ENCODE measurements around the gene TMEM132E.

TMEM132E gene

DNA sequence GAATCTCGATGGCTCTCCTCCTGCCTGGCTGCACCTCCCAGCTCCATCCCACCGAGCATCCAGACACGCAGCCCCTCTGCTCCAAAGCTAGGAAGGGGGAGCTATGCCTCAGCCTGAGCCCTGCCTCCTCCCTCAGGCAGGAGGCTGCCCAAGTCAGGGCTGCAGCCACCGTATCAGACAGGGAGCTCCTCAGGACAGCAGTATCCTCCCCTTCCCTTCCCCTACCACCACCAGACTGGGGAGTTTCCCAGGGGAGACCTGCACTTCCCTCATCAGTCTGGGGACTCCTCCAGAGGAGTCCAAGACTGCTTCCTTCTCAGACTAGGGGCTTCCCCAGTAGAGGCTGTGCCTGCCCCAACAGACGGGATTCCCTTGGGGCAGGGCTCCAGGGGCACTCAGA lies 17.5 kb downstream of the TMEM132E start:
- no peak for DNase-seq (ENCODE audit: low read depth, low spot score)

GRCh38 chr17:34598161-34598776 lies 18.9 kb downstream of the TMEM132E start:
- no peak overlapping the region for H3K27ac ChIP-seq
- no peak for DNase-seq (ENCODE audit: low read depth, low spot score)

More for the DNA sequence above, 17.5 kb downstream of the TMEM132E start:
- no peak overlapping the region for H3K27ac ChIP-seq

GRCh38 chr17:34601416-34601815 lies 22.0 kb downstream of the TMEM132E start:
- no peak overlapping the region for H3K27ac ChIP-seq
- no peak for DNase-seq (ENCODE audit: low read depth, low spot score)

GRCh38 chr17:34603974-34604373 lies 24.6 kb downstream of the TMEM132E start:
- no peak for DNase-seq (ENCODE audit: low read depth, low spot score)
- no peak overlapping the region for H3K27ac ChIP-seq

DNA sequence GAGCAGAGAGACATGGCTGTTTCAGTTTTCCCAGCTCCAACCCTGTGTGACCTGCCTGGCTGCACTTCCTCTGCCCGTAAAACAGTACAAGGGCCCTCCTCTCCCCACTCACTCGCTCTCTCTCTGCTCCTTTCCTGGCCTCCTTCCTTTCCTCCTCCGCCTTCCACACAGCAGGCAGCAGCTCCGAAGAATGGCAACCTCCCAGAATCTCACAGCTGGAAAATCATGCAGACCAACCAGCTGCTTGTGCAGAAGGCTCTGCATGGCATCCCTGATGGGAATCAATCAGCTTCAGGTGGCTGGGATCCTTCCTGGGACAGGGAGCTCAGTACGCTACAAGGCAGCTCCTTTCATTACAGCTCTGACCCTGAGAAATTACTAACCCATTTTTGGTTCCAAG lies 27.4 kb downstream of the TMEM132E start:
- DNase-seq (ENCODE audit: low read depth, low spot score), result no peak
- no peak overlapping the region for H3K27ac ChIP-seq

GRCh38 chr17:34607917-34608316 lies 28.5 kb downstream of the TMEM132E start:
- DNase-seq (ENCODE audit: low read depth, low spot score), result no peak
- H3K27ac ChIP-seq, result no peak overlapping the region

- H3K27ac ChIP-seq, result no peak overlapping the region
- DNase-seq (ENCODE audit: low read depth, low spot score), result no peak
These were observed 29.8 kb downstream of the TMEM132E start for GRCh38 chr17:34609210-34609609.

DNA sequence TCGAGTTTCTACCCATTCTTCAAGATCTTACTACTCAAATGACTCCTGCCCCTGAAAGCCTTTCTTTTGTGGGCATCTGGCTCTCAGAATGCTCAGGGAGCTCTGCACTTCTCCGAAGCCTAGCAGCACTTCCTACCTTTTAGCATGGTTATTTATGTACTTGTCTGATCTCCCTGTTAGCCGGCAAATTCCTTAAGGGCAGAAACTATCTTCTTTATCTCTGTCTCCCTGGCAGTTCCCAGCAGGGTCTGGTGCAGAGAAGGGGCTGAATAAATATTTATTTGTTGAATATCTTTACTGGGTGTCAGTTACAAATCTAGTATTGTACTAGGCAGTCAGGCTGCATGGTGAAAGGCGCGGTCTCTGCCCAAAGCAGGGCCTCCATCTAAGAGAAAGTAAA lies 30.7 kb downstream of the TMEM132E start:
- DNase-seq (ENCODE audit: low read depth, low spot score), result no peak
- H3K27ac ChIP-seq, result no peak overlapping the region

- no peak for DNase-seq (ENCODE audit: low read depth, low spot score)
- no peak overlapping the region for H3K27ac ChIP-seq
These were observed 31.1 kb downstream of the TMEM132E start for GRCh38 chr17:34610506-34610905.

DNA sequence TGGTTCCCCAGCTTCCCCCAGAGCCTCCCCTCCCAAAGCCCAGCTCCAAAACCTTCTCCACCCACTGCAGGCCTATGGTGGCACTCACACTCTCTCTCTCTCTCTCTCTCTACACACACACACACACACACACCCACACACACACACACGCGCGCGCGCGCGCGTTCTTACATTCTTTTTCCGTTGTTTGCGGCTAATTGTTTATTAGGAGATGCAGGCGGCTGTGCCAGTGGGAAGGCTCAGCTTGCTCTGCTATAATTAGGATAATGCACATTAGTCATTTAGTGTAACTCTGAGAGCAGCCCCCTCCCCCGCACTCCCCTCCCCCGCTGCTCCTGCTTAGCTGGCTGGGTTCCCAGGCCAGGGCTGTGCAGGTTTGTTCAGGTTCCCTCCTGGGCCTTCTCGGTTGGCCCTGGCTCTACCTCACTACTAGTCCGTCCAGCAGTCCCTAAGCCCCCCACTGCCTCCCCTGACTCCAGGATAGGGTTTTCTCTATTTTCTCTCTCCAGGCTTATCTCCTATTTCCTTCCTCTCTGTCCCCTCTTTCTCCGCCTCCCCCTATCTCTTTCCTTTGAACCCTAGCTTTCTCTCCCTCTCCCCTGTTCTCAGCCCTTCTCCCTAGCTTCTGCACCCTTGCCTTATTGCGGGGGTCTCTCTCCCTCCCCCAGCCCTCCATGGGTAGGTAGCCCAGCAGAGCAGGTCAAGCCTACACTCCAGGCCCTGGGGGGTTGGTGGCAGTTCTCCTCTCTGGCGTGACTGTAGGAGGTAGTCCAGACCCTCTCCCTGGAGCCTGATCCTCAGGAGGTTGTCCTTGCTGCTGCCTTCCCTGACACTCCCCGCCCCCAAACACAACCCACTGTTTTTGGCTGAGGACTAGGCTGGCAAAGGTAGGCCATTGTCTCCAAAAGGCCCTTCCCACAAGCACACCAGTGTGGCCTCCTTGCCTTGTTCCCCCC lies 34.0 kb downstream of the TMEM132E start:
- DNase-seq (ENCODE audit: low read depth, low spot score), result no peak
- no peak overlapping the region for H3K27ac ChIP-seq

- no peak for DNase-seq (ENCODE audit: low read depth, low spot score)
- H3K27ac ChIP-seq, result no peak overlapping the region
These were observed 35.3 kb downstream of the TMEM132E start for GRCh38 chr17:34614698-34615097.

GRCh38 chr17:34615326-34615725 lies 35.9 kb downstream of the TMEM132E start:
- no peak overlapping the region for H3K27ac ChIP-seq

DNA sequence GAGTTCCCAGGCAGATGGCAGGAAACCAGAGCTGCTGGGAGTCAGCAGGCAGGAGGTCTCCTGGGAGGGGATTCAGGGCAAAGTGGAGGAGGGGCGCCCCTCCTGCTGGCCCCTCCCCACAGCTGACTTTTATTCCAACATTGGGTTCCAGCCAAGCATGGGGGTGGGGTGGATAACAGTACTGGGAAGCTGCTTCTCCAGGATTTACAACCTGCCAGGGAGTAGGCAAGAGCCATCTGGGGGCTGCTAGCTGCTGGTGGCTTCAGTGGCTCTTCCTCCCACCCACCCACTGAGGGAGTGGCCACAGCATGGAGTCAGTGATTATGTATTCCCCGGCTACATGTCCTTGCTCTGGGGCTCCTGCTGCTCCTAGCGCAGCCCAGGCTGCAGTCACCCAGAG lies 36.8 kb downstream of the TMEM132E start:
- no peak for DNase-seq (ENCODE audit: low read depth, low spot score)
- no peak overlapping the region for H3K27ac ChIP-seq

More at GRCh38 chr17:34615326-34615725, 35.9 kb downstream of the TMEM132E start:
- no peak for DNase-seq (ENCODE audit: low read depth, low spot score)

DNA sequence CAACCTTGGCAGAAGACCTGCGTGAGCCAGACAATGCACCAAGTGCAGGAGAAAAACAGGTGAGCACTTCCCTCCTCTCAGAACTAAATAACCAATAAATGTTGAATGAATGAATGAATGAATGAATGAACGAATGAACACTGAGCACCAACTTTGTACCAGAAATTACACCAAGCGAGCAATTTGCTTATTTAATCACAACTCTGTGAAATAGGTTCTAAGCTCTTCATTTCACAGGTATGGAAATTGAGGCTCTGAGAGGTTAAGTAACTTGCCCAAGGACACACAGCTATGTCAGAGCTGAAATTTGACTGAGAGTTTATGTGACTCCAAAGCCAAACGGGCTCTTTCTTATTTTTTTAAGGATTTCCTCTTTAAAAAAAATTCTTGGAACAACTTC lies 38.0 kb downstream of the TMEM132E start:
- no peak overlapping the region for H3K27ac ChIP-seq
- DNase-seq (ENCODE audit: low read depth, low spot score), result no peak

DNA sequence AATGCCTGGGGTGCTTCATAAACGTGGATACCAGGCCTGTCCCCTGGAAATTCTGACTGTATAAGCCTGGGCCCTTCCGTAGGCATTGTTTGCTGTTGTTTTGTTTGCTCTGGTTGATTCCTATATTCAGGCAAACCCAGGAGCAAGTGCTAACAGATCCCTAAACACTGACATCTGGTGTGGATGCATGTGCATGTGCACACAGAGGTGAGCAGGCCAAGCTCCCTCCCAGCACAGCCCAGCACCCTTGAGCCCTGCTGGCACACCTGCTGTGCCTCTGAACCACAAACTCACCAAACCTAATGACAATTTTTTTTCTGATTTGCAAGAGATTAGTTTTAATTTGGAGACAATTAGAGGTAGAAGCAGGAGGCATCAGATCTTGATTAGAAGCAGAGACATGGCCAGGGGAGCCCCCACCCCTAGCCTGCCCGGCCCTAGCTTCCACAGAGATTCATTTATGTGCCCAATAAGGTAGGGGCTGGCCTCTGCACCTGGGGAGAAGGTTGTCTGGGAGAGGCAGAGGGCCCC lies 40.4 kb downstream of the TMEM132E start:
- no peak for DNase-seq (ENCODE audit: low read depth, low spot score)
- H3K27ac ChIP-seq, result no peak overlapping the region

GRCh38 chr17:34620458-34620857 lies 41.1 kb downstream of the TMEM132E start:
- DNase-seq (ENCODE audit: low read depth, low spot score), result no peak
- no peak overlapping the region for H3K27ac ChIP-seq

GRCh38 chr17:34622862-34623623 lies 43.7 kb downstream of the TMEM132E start:
- DNase-seq (ENCODE audit: low read depth, low spot score), result no peak
- no peak overlapping the region for H3K27ac ChIP-seq

DNA sequence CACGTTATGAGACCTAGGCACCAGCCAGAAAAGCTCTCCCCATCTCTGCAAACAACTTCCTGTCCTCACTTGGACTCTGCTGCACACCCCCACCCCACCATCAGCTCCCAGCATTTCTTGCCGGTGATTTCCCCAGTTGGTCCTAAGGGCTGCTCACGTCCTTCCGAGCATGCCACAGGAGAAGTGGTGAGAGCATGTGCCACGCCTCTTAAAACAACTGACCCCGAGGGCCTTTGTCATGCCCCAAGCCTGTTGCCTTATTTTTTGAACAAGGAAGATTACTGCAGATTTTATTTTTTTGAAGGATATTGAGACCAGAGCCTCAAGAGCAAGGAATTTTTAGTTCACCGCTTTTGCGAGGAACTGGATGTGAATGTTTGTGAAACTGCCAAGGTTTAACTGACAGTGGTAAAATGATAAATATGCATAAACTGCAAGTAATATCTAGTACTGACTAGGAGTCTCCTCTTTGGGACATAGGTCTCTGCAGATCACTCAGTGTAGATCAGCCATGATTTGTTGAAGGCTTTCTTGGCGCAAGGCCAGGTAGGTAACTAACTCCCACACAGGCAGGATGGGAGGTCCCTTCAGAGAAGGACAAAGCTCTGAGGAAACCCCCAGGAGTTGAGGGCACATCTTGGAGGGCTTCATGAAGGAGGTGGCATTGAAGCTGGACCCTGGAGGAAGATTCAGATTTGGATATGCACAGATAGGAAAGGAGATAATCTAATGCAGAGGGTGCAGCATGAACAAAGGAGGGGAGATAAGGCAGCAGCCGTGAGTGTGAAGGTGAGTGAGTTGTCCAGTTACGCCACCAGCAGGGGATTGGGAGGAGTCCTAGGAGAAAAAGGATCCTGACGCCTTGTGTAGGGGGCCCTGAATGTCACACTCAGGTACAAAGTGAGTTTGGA lies 44.7 kb downstream of the TMEM132E start:
- DNase-seq (ENCODE audit: low read depth, low spot score), result no peak
- no peak overlapping the region for H3K27ac ChIP-seq

- H3K27ac ChIP-seq, result no peak overlapping the region
- no peak for DNase-seq (ENCODE audit: low read depth, low spot score)
These were observed 45.5 kb downstream of the TMEM132E start for GRCh38 chr17:34624767-34625383.
